ENCODE data around the gene PROSER3.

GRCh38 chr19:35757749-35758608, at the start of gene PROSER3:
- no peak for TF ChIP-seq CTCF (IDR thresholded peaks at IDR 0.05)
- TF ChIP-seq POLR2A (IDR thresholded peaks at IDR 0.05), result peak; percentile 50 to 74

Measured in adrenal gland (tissue), 5 donors.